NCI-H524 (cell line): ENCODE data around the gene TEAD2.
"Not testable (repeated sequence)": the region's sequence is repeated elsewhere in the genome, so short reads cannot be mapped to it uniquely, and the experiment has no call there.

Experiments used
- DNase-seq, 2 experiments: peaks; one replicate each; lab custom pipeline; 2025; lab: John Stamatoyannopoulos, UW

The TEAD2 gene

GRCh38 chr19:49333418-49333805 is 28.8 kb downstream of the TEAD2 start:
- DNase-seq = no peak

GRCh38 chr19:49332691-49333417 is 29.4 kb downstream of the TEAD2 start:
- not testable (repeated sequence) for DNase-seq

DNA sequence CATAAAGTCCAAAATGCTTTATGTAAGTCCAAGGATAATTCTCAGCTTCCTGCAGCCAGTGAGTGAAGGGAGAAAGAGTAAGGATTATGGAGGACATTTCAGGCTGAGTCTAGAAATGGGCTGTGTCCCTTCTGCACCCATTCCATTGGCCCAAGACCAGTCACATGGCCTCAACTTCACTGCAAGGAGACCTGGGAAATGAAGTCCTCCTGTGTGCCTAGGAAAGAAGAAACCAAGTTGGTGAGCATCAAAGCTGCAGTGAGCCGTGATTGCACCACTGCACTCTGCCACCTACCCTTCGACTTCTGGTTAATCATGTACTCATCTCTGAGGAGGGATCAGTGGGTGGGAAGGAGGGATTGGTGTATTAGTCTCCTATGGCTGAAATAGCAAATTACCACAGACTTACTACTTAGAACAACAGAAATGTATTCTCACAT is 30.6 kb downstream of the TEAD2 start:
- DNase-seq = peak; percentile 34 to 70

DNA sequence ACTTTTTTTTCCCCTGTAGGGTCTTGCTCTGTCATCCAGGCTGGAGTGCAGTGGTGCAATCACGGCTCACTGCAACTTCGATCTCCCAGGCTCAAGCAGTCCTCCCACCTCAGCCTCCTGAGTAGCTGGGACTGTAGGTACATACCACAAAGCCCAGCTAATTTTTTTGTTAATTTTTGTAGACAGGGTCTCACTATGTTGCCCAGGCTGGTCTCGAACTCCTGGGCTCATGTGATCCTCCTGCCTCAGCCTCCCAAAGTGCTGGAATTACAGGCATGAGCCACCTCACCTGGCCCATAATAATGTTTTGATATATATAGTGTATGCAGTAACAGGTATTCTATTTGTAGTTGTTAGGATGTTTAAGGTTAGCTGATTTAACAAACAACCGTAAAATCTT is 31.0 kb downstream of the TEAD2 start:
- not testable (repeated sequence) for DNase-seq

- peak; percentile 47 to 82 for DNase-seq
Observed at GRCh38 chr19:49328741-49329140, 33.5 kb downstream of the TEAD2 start.

- DNase-seq = peak in 1 of 2 experiments; percentile 30
Observed at GRCh38 chr19:49327878-49328544, 34.2 kb downstream of the TEAD2 start.

GRCh38 chr19:49326165-49326704 is 36.0 kb downstream of the TEAD2 start:
- no peak for DNase-seq

- DNase-seq = not testable (repeated sequence)
Observed at GRCh38 chr19:49325756-49326155, 36.5 kb downstream of the TEAD2 start.

- DNase-seq = no peak
Observed at GRCh38 chr19:49324801-49325576, 37.2 kb downstream of the TEAD2 start, which contains the start of gene SLC6A16. SLC6A16 (minus strand) TSS chr19:49325191; CDS start chr19:49311347, 13,844 bp downstream.

- DNase-seq = no peak
Observed at GRCh38 chr19:49318296-49318695, 43.9 kb downstream of the TEAD2 start.

DNA sequence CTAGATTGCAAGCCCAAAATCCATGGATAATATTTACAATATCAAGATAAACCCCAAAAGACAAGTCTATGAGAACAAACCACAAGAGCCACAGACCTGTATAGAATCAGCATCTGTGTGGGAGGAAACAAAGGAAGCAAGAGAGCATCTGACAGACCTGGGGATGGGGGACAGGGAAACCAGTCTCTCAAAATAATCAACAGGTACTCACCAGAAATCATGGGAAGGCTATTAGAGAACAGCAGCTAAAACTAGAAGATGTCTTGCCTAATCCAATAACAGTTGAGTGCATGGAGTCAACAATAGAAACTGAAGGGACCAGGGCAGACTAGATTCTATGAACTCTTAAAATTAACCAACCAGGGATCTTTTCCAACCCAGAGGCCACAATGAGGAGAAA is 45.9 kb downstream of the TEAD2 start:
- DNase-seq = no peak

GRCh38 chr19:49315111-49315510 is 47.1 kb downstream of the TEAD2 start:
- peak in 1 of 2 experiments; percentile 54 for DNase-seq

DNA sequence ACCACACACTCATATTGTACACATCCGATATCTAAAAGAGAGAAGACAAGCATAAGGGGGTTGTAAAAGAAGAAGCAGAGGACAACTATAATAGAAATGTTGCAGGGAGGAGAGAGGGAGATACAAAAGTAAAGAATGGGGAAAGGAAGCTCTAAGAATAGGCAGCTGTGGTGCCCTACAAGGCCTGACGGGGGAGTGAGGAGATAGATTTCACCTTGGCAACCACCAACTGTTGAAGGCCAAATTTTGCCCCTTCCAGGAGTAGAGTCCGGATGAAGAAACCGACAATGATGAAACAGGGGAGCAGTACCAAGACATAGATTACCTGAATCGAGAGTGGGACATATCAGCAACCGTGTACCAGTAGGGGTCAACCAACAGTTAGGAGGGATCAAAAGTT is 53.1 kb downstream of the TEAD2 start:
- no peak for DNase-seq

GRCh38 chr19:49306734-49307133 is 55.5 kb downstream of the TEAD2 start:
- DNase-seq = peak in 1 of 2 experiments; percentile 28

DNA sequence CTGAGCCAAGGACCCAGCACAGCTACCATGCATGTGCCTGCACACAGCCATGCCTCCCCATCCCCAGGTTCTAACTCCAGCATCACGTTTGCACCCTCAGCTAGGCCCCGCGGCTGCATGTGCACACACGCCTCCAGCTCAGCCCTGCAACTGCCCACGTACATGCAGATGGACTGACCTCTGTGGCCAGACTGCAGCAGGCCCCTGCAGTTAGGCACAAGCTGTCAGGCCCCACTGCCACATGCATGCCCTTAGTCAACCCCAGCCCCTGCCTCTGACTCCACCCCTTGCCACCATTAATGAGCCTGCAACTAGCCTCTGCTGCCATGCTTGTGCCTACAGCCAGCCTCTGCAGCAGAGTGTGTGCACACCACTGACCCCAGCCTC is 60.4 kb downstream of the TEAD2 start:
- no peak for DNase-seq

GRCh38 chr19:49301165-49301865 is 60.9 kb downstream of the TEAD2 start:
- DNase-seq = peak; percentile 43 to 84

DNA sequence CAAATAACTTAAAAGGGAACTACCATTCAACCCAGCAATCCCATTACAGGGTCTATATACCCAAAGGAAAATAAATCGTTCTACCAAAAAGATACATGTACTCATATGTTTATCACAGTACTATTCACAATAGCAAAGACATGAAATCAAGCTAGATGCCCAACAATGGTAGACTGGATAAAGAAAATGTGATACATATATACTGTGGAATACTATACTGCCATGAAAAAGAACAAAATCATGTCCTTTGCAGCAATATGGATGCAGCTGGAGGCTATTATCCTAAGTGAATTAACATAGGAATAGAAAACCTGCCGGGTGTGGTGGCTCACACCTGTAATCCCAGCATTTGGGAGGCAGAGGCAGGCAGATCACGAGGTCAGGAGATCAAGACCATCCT is 63.6 kb downstream of the TEAD2 start:
- DNase-seq = not testable (repeated sequence)

DNA sequence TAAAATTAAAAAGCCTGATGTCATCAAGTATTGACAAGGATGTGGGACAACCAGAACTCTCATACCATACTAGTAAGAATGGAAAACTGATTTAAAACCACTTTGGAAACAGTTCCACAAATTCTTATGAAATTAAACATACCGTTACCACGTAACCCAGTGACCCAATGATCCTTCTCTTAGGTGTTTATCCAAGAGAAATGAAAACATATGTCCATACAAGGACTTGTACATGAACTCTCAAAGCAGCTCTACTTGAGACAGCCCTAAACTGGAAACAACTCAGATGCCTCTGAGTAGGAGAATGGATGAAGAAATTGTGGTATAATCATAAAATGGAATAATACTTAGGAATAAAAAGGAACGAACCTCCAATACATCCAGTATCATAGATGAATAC is 64.8 kb downstream of the TEAD2 start:
- no peak for DNase-seq

- no peak for DNase-seq
Observed at GRCh38 chr19:49295208-49295880, 66.9 kb downstream of the TEAD2 start.

DNA sequence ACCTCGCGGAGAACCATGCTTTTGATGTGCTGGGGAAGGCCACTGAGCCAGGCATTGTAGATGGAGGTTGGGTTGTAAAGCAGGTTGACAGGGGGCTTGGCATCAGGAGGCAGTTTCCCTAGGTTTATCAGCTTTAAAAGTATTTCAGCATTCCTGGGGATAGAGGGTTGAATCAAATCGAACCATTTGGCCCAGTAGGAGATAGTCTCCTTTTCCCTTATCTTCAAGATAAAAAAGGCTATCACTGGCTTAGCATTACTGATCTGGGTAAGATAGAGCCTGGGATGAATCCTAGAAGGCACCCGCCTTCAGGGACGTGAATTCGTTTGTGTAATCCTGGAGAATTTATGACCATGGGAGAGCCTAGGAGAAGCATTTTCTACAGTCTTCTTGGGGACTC is 67.8 kb downstream of the TEAD2 start:
- no peak for DNase-seq
